Thoracic aorta (tissue), 2 donors: ENCODE data around the gene RBM26. TPM values are rescaled to one million over a fixed set of nuclear protein-coding genes. Genes with fewer than 3 reads are reported as not detected.

Source experiments
- ATAC-seq: fragments of 150-250 bp; one replicate; pipeline ENCODE4 v1.8.0; 2017; ENCODE audit warnings: low read depth; ENCODE audit not compliant: insufficient number of reproducible peaks, low FRiP score
- DNase-seq: peaks from one replicate; pipeline ENCODE4 v3.0.0-alpha.2; 2020; ENCODE audit warnings: low spot score
- H3K27ac ChIP-seq, 2 donors: fragments of 200-600 bp; sonication (generic); 1 replicate in 1 of 2; 2 replicates in 1 of 2; pipeline ENCODE4 v1.5.1; 2016; ENCODE audit warnings: mild to moderate bottlenecking in 2 of 2, moderate library complexity in 2 of 2
- H3K27me3 ChIP-seq: fragments of 200-600 bp; sonication (generic); replicated peaks from 2 replicates; pipeline ENCODE4 v1.6.0; 2016; ENCODE audit warnings: mild to moderate bottlenecking; ENCODE audit not compliant: insufficient read depth
- H3K36me3 ChIP-seq: fragments of 200-600 bp; sonication (generic); one replicate; pipeline ENCODE4 v1.5.1; 2016
- H3K4me1 ChIP-seq, 2 donors: fragments of 200-600 bp; sonication (generic); 1 replicate in 1 of 2; 2 replicates in 1 of 2; pipeline versions ENCODE4 v1.5.1 to v1.6.0; 2016; ENCODE audit warnings: low read depth in 2 of 2, mild to moderate bottlenecking in 1 of 2; ENCODE audit not compliant: control insufficient read depth in 1 of 2
- H3K4me3 ChIP-seq: fragments of 200-600 bp; sonication (generic); 2 replicates; pipeline ENCODE4 v1.5.1; 2016; ENCODE audit warnings: mild to moderate bottlenecking
- H3K9me3 ChIP-seq: fragments of 200-600 bp; sonication (generic); 2 replicates; pipeline ENCODE4 v1.5.1; 2016
- total RNA-seq, 2 donors: library from RNA; depleted of rRNA; stranded (reverse); fragments of >200 nt; gene quantifications; one replicate each; pipeline versions ENCODE4 v1.1.0 to v1.2.3, GENCODE V29; 2016
- TF ChIP-seq, protein P1 (sequence below): fragments of 200-600 bp; sonication (generic); IDR thresholded peaks from one replicate; pipeline ENCODE4 v1.5.1; 2019; ENCODE audit warnings: antibody characterized with exemption

RBM26 gene
- total RNA-seq, 2 donors from 2014 or later = 30.9 to 55.4 TPM

DNA sequence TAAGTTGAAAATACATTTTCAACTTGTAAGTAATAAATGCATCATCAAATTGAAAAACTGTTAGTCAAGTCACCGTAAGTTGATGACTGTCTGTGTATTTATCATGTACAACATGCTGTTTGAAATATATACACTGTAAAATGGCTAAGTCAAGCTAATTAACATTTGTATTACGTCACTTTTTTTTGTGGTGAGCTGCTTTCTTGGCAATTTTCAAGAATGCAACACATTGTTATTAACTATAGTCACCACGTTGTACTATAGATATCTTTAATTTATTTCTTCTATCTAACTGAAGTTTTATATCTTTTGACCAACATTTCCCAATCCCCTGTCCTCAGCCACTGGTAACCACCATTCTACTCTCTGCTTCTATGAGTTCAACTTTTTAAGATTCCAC, 57.0 kb downstream of the RBM26 start:
- no peak for ATAC-seq
- Histone ChIP-seq H3K4me1 (no peaks in the 10 kb centered on the region), H3K27me3 (no peaks in the 10 kb centered on the region), H3K36me3 (peaks cover 12% of the 10 kb centered on the region), H3K9me3 (no peaks in the 10 kb centered on the region), H3K27ac (no peak overlapping the region), H3K4me3 (no peak overlapping the region)
- no peak for DNase-seq
- TF ChIP-seq, protein P1, sequence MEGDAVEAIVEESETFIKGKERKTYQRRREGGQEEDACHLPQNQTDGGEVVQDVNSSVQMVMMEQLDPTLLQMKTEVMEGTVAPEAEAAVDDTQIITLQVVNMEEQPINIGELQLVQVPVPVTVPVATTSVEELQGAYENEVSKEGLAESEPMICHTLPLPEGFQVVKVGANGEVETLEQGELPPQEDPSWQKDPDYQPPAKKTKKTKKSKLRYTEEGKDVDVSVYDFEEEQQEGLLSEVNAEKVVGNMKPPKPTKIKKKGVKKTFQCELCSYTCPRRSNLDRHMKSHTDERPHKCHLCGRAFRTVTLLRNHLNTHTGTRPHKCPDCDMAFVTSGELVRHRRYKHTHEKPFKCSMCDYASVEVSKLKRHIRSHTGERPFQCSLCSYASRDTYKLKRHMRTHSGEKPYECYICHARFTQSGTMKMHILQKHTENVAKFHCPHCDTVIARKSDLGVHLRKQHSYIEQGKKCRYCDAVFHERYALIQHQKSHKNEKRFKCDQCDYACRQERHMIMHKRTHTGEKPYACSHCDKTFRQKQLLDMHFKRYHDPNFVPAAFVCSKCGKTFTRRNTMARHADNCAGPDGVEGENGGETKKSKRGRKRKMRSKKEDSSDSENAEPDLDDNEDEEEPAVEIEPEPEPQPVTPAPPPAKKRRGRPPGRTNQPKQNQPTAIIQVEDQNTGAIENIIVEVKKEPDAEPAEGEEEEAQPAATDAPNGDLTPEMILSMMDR = no peak

DNA sequence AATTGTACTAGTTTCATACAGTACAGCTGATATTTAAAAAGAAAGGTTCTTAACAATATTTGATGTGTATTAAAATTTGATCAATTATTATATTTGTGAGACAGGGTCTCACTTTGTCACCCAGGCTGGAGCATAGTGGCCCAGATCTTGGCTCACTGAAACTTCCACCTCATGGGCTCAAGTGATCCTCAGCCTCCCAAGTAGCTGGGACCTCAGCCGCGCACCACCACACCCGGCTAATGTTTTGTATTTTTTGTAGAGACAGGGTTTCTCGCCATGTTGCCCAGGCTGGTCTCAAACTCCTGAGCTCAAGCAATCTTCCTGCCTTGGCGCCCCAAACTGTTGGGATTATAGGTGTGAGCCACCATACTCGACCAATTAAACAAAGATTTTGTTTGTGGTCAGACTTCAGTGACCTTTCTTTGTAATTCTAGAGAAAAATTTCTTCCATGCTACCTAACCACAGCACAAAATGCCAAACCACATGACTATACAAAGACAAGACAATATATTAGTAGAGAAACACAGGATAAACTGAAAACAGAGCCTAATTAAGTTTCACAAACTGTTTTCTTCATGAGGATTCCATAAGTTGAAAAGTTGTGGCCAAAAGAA, 59.6 kb downstream of the RBM26 start:
- TF ChIP-seq, protein P1 = no peak
- Histone ChIP-seq H3K27ac (no peak overlapping the region), H3K4me1 (no peaks in the 10 kb centered on the region), H3K36me3 (peaks cover 12% of the 10 kb centered on the region), H3K4me3 (no peak overlapping the region), H3K9me3 (no peaks in the 10 kb centered on the region), H3K27me3 (no peaks in the 10 kb centered on the region)
- no peak for DNase-seq
- ATAC-seq = no peak

DNA sequence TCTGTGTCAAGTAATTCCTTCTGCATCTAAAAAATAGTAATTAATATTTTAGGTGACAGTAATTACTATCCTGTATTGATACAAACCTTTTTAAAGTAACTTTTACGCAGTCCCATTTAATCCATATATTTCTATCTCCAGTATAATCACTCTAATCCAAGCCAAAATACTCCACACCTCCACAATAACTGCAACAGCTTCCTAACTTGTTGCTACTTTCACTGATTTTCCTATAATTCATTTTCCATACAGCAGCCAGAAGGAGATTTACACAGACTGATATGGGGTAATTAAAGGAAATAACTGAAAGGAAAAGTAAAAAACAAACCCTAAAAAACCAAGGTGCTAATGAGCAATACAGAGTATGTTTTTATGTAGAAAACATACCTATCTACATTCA, 64.9 kb downstream of the RBM26 start:
- Histone ChIP-seq H3K4me3 (no peak overlapping the region), H3K9me3 (no peaks in the 10 kb centered on the region), H3K27ac (no peak overlapping the region), H3K36me3 (peaks cover 31% of the 10 kb centered on the region), H3K4me1 (no peaks in the 10 kb centered on the region), H3K27me3 (no peaks in the 10 kb centered on the region)
- ATAC-seq (no peak), DNase-seq (no peak)
- TF ChIP-seq, protein P1 = no peak

DNA sequence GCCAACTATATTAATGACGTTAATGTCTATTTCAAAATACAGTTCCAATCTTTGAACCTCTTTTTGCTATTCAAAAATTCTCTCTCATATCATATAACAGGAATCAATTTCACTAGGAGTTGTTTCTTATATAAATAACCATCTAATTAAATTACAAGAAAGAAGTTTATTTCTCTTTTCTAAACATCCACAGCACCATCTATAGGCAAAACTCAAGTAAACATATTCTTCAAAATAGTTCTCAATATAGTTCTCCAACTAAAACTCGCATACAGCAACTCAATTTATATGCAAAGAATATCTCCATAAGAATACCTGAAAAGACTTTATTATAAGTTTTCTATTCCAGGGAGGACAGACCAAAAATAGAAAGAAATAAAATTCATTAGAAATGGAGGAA, 65.6 kb downstream of the RBM26 start:
- peaks cover 34% of the 10 kb centered on the region for H3K36me3 ChIP-seq
- ATAC-seq = no peak

DNA sequence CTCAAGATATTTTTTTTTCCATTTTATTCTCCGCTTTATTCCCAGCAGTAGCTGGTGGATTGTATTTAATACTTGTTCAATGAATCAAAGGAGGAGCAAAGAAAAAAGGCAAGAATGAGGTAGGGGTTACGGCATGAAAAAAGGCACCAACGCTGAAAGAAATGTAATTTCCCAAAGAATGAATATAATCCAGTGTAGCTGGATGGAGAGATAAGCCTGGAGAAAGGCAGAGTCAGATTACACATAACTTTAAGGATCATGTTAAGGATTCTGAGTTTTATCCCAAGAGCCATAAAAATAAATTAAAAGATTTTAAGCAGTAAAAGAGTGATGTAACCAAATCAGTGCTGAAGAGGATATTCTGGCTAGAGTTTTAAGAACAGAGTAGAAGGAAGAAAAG, 67.7 kb downstream of the RBM26 start:
- H3K36me3 ChIP-seq = peaks cover 36% of the 10 kb centered on the region
- no peaks in the 10 kb centered on the region for H3K4me1 ChIP-seq
- ATAC-seq = no peak

More for the DNA sequence above, 65.6 kb downstream of the RBM26 start:
- DNase-seq = no peak
- Histone ChIP-seq H3K9me3 (no peaks in the 10 kb centered on the region), H3K27ac (no peak overlapping the region), H3K27me3 (no peaks in the 10 kb centered on the region), H3K4me1 (no peaks in the 10 kb centered on the region), H3K4me3 (no peak overlapping the region)
- TF ChIP-seq, protein P1 = no peak

More for the DNA sequence above, 67.7 kb downstream of the RBM26 start:
- TF ChIP-seq, protein P1 = no peak
- H3K27ac ChIP-seq = no peak overlapping the region
- H3K4me3 ChIP-seq = no peak overlapping the region
- H3K9me3 ChIP-seq = no peaks in the 10 kb centered on the region
- no peaks in the 10 kb centered on the region for H3K27me3 ChIP-seq
- DNase-seq = no peak
